NOMO-1 (cell line): ENCODE data around the gene PDCD10.

Experiments
- DNase-seq, 2 experiments: peaks; one replicate each; lab custom pipeline; 2025; ENCODE audit not compliant: unreplicated experiment in 2 of 2; lab: John Stamatoyannopoulos, UW

Gene PDCD10

DNA sequence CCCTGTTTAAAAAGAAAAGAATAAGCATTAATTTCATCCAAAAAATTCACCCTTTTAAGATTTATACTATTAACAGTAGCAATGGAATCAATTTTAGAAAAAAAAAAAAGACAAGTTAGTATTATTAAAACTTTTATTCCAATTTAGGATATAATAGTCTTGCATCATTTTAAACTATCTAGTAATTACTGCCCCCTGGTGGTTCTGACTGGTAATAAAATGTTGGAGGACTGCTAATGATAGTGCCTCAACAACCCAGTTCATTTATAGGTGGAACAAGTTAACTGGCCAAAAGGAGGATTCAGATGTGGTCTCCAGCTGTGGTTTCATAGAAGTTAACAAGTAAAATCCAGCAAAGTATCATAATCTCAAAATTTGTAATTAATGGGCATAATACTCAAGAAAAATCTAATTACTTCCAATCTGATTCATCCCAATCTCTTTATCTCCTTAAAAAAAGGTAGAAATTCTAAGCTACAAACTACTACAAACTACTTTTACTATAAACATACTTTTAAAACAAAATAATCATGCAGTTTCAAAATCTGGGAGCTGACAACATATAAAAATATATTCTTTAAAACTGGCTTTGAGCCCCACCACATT, 50.2 kb downstream of the PDCD10 start:
- peak; percentile 61 to 65 for DNase-seq

DNA sequence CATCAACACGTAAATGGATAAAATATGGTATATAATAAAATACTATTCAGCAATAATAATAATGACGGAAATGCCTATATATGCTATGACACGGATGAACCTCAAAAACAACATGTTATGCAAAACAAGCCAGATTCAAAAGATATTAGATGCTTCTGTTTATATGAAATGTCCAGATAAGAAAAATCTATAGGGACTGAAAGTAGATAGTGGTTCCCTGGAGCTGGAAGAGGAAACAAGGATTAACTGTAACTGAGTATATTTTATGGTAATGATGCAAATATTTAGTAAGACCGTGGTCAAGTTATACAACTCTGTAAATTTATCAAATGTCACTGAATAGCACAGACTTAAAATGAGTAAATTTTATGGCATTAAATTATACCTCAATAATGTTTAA, 55.2 kb downstream of the PDCD10 start:
- DNase-seq, result no peak

DNA sequence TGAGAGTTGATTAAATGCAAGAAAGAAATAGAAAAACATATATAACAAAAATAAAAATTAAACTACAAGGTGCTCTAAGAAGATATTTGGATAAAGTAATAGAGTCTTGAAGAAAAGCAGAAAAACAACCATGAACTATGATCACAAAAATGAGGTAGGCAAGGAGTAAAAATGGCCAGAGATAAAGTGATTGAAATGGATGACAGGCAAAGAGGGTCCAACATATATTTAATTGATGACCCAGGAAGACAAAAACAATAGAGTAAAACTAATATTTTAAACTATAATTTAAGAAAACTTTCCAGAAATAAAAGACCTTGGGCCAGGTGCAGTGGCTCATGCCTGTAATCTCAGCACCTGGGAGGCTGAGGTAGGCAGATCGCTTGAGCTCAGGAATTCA, 58.8 kb downstream of the PDCD10 start:
- no peak for DNase-seq

DNA sequence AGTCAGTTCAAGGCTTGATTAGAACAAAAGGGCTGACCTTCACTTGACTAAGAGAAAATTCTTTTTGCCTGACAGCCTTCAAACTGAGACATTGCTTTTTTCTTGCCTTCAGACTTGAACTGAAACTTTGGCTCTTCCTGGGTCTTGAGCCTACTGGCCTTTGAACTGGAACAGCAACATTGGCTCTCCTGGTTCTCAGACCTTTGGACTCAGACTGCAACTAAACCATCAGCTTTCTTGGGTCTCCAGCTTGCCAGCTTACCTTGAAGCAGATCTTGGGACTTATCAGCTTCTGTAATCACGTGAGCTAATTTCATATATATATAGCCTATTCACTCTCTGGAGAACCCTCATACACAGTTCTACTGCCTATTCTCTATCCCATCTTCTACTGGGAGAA, 61.5 kb downstream of the PDCD10 start:
- no peak for DNase-seq

DNA sequence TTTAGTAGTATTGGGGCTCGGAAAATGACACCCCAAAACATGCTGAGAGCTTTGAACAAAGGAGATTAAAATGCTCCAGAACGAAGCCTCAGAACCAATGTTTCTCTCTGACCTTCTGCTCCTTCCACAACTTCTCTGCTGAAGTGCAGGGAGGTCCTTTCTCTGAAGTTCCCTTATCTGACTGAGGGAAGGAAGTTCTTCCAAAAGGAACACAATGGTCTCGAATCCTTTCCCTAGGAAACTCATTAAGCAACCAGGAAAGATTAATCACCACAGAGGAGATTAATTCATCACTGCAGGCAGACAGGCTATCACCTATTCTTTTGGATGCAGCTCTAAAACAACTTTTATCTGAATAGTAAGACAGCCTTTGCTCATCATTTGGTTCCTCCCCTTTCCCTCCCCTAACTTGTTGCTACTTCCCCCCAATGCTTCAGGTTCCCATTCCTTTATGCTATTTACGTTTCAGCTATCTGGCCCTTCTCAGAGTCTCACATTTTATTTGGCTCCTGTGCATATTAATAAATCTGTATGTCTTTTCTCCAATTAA, 62.7 kb downstream of the PDCD10 start:
- DNase-seq, result no peak

DNA sequence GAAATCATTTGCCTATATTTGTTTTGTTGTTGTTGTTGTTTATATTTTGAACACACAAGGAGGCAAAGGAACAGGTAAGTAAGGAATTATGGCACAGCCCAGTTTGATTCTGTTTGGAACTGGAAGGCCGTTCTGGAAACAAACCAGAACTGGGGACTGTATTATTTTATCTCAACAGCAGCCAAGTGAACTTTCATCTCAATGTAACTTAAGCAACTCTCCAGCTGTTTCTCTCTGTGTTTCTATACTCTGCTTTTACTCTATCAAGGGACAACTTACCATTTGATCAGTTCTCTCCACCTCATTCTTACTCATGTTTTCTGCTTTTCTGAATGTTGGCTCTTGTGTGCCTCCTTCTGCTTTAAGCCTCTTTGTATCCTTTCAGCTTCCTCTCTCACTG, 65.0 kb downstream of the PDCD10 start:
- DNase-seq, result no peak

DNA sequence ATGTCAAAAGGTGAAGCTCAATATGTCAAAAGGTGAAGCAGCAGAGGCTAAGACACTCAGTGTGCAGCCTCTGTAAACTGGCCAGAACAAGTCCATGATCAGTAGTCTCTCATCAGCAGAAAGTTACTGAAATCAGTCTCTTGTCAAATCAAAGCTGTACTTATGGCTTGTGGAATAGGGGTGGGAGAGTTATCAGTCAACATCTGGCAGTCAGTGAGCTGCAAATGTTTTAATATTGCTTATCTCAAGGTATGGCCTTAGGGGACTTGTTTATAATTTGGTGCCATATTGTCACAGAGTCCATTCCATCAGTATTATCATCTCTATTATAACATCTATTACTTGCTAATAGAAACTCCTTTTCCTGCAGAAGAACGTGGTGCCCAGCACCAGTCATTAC, 66.0 kb downstream of the PDCD10 start:
- no peak for DNase-seq

DNA sequence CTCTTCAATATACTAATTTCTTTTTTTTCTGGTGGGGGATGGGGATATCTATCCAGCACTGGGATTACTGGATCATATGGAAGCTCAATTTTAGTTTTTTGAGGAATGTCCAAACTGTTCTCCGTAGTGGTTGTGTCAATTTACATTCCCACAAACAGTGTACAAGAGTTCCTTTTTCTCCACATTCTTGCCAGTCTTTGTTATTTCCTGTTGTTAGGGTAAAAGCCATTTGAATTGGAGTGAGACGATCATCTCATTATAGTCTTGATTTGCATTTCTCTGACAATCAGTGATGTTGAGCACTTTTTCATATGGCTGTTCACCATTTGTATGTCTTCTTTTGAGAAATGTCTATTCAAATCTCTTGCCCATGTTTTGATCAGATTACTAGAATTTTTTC, 68.1 kb downstream of the PDCD10 start:
- no peak for DNase-seq

DNA sequence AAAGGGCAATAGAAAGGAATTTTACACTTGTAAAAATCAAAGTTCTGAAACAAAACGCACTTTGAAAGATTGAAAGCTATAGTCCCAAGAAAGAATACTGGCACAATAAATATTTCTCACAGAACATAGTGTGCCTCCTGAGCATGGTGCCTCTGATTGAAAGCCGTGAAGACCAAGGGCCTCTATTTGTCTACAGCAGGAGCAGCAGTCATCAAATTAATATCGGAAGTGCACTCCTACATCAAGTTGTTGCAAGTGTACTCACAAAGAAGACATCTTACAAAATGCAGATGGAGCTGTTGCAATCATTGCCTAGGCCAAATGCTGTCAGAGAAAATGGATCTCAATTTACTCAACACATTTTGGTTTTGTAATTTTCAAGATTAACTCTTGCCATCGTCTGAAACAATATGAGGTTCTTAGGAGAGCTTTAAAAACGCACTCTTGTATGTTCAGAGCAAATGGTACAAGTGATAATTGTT, 71.7 kb downstream of the PDCD10 start:
- DNase-seq, result peak; percentile 73 to 76

DNA sequence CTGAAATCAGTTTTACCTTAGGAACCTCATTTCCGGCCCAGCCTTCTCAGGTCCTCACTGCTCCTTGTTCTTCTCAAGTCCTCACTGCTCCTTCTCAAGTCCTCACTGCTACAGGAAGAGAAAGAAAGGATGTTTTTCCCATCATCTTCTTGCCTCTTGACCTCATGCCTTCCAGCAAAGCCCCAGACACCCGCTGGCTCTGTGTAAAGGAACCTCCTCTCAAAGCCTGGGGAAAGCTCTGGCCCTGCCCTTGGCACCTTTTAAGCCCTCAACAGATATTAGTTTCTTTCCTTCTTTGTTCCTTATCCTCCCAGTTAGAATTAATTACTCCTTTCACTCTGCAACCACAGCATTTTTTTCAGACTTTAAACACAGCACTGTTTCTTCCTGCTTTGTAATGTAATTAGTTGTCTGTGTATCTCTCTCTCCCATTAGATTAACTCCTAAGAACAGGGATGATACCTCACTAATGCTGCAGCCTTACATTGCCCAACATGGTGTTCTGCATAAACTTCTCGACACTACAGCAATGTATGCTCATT, 76.9 kb downstream of the PDCD10 start:
- DNase-seq, result no peak

DNA sequence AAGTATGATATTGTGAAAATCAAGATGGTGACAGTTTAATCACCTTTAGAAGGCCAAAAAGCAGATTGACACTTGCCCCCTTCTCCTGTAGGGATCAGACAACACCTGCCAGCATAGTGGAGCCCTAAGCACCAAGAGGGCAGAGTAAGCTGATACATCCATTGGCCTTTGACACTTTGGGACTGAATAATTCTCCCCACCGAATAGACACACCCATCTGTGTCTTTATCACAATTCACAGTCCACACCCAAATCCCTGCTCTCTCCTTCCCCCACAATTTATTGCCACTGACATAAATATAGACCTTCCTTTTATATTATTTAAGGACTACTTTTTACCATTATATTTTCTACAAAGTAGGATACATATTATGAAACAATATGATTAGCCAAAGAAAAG, 77.9 kb downstream of the PDCD10 start:
- DNase-seq, result no peak

DNA sequence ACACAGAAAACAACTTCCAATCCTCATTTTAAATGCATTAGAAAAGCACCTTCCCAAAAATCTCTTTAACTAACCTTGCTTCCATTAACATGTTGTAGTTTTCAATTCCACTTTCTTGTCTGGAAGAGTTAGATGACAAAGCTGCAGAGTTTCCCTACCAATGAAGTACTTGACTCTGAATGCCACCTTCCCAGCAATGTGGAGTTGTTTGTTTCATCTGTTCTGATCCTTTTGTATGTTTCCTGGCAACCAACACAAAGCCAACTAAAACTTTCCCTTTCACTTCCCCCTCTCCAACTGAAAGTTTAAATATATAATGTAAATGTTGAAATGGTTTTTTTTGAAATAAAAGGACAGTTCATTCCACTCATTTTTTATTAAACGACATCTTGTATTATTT, 80.9 kb downstream of the PDCD10 start, which contains the start of gene WDR49:
Gene WDR49, minus strand, starts transcription at position 183 of the 400 bp plus-strand sequence. CDS start 517 bp downstream, outside the sequence.
- DNase-seq, result peak; percentile 70 to 98

DNA sequence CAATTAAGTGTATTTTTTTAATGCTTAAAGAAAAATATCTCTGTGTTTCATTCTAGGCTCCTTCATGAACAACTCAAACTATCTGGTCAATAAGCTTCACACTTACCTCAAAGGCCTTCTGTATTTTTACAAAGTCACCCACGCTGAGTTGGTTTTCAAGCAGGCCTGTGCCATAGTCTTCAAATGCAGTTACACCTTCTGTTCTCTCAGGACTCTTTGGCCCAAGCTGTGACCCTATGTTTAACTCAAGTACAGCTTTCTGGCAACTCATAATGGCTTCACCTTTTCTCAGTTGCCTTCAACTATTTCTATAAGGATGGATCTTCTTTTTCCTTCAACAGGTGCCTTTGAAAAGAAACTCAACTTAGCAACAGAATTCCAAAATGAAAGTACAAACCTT, 81.5 kb downstream of the PDCD10 start:
- DNase-seq, result peak; percentile 49 to 75

DNA sequence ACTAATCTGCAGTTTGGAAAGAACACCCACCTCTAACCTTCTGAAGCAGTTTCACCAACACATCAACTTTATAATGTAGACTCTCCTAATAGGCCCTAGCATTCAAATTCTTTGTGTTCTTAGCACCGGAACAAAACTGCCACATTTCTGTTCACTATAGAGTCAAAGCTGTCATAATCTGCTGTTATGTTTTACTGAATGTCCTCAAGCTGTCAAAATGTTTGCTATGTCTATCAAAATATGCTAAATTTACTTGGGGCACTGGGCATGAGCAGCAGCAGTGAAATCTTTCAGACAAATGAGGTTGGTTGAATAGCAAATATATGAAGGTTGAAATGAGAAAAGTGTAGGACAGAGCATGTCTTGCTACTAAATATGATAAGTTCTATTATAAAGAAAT, 82.9 kb downstream of the PDCD10 start:
- DNase-seq, result peak in 1 of 2 experiments; percentile 44

DNA sequence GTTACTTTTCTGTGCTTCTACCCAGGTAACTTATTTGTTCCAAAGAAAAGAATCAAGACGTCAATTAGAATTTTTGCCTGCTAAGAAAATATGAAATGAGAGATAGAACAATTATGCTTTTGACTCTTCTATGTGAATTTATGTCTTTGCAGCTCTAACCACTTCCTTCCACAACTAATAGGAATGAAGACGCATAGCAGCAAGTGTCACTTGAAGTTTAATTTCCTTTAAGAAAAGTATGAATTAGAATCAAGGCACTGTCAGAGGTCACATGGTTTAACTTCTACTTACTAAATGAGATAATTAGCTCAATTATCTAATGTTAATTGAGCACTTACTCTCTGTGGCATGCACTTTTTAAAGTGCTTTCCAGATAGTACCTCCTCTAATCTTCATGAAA, 84.2 kb downstream of the PDCD10 start:
- peak in 1 of 2 experiments; percentile 81 for DNase-seq

DNA sequence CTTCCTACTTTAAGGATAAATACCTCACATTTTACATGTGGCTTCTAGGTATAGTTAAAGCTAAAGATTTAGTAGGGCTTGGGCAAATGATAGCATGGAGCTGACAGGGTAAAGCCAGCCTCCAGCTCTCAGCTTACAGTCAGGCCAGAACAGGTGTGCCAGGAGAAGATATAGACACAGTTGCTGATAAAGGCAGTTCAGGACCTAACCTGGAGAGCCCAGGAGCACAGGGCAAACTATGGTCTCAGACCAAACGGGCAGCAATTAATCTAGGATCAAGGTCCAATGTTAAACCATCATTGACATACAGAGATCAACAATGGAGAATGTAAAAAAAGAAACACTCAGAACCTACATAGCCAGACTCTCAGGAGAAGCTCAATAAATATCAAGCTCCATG, 84.9 kb downstream of the PDCD10 start:
- no peak for DNase-seq

DNA sequence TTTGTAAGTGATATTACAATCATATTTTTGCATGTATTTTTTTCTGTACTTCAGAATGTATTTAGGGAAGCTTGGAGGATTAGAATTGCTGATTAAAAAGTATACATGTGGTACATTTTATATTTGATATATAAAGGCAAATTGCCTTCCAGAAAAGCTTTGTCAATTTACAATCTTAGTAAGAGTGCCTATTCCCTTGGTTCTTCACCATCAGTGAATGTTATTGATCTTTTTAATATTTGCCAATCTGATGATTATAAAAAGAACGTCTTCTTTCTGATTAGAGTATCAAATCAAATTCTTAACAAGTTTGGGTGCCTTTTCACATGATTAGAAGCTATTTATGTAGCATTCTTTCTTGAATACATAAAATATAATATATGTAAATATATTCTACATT, 90.1 kb downstream of the PDCD10 start:
- DNase-seq, result no peak
